MM.1S (cell line): ENCODE data around the gene RAB31.

Experiments used
- EZH2phosphoT487 ChIP-seq: fragments of 300-600 bp; sonication (generic); IDR thresholded peaks from 2 replicates; pipeline ENCODE4 v1.6.1; 2018; ENCODE audit warnings: antibody characterized with exemption, low read length
- TF ChIP-seq, protein P1 (sequence below): fragments of 300-600 bp; sonication (generic); IDR thresholded peaks from 2 replicates; pipeline ENCODE4 v1.5.1; 2016; ENCODE audit warnings: antibody characterized with exemption, low read length, mixed read lengths

DNA sequence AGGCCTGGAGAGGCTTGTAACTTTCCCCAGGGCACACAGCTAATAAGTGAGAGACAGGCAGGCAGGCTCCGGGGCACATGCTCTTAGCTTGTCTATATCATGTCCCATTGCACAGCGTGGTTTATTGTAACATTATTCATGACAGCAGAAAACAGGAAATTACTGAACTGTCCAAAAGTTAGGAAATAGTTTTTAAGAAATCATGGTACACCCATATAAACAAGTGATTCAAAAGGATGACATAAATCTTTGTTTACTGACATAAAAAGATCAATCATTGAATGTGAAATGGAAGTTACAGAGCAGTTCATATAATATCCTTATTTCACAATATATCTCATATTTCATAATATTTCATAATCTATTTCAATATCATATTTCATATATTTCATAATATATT lies 143.4 kb downstream of the RAB31 start:
- TF ChIP-seq, protein P1, sequence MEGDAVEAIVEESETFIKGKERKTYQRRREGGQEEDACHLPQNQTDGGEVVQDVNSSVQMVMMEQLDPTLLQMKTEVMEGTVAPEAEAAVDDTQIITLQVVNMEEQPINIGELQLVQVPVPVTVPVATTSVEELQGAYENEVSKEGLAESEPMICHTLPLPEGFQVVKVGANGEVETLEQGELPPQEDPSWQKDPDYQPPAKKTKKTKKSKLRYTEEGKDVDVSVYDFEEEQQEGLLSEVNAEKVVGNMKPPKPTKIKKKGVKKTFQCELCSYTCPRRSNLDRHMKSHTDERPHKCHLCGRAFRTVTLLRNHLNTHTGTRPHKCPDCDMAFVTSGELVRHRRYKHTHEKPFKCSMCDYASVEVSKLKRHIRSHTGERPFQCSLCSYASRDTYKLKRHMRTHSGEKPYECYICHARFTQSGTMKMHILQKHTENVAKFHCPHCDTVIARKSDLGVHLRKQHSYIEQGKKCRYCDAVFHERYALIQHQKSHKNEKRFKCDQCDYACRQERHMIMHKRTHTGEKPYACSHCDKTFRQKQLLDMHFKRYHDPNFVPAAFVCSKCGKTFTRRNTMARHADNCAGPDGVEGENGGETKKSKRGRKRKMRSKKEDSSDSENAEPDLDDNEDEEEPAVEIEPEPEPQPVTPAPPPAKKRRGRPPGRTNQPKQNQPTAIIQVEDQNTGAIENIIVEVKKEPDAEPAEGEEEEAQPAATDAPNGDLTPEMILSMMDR = no peak
- TF ChIP-seq EZH2phosphoT487 = no peak
